Testis (tissue), 2 donors: ENCODE data around the gene SMIM10L1.

Source experiments
- CTCF ChIP-seq, 3 experiments: fragments of 450-650 bp in 2 of 3; fragments of 200-600 bp in 1 of 3; sonication (generic) in 1 of 3; IDR thresholded peaks; one replicate each; pipeline ENCODE4 v1.5.1; 2016 to 2019; ENCODE audit warnings: antibody characterized with exemption in 3 of 3, mild to moderate bottlenecking in 2 of 3, moderate library complexity in 1 of 3
- POLR2A ChIP-seq: fragments of 450-650 bp; IDR thresholded peaks from one replicate; pipeline ENCODE4 v1.6.1; 2017; ENCODE audit warnings: antibody characterized with exemption, mild to moderate bottlenecking, moderate library complexity

- TF ChIP-seq POLR2A, result no peak
- TF ChIP-seq CTCF (IDR thresholded peaks at IDR 0.05), result no peak
Measured at GRCh38 chr12:11144297-11144696, 26.7 kb upstream of the SMIM10L1 start.
